NAMALWA (cell line): ENCODE measurements around the gene TAF4B.
A peak's percentile ranks its signal among the peaks of the same experiment; 100 is the strongest.
"Not testable (repeated sequence)": the region's sequence is repeated elsewhere in the genome, so short reads cannot be mapped to it uniquely, and the experiment has no call there.

Source experiments
- DNase-seq: peaks from one replicate; pipeline ENCODE4 v3.0.0-alpha.2; 2015; ENCODE audit warnings: low spot score

Gene TAF4B, protein sequence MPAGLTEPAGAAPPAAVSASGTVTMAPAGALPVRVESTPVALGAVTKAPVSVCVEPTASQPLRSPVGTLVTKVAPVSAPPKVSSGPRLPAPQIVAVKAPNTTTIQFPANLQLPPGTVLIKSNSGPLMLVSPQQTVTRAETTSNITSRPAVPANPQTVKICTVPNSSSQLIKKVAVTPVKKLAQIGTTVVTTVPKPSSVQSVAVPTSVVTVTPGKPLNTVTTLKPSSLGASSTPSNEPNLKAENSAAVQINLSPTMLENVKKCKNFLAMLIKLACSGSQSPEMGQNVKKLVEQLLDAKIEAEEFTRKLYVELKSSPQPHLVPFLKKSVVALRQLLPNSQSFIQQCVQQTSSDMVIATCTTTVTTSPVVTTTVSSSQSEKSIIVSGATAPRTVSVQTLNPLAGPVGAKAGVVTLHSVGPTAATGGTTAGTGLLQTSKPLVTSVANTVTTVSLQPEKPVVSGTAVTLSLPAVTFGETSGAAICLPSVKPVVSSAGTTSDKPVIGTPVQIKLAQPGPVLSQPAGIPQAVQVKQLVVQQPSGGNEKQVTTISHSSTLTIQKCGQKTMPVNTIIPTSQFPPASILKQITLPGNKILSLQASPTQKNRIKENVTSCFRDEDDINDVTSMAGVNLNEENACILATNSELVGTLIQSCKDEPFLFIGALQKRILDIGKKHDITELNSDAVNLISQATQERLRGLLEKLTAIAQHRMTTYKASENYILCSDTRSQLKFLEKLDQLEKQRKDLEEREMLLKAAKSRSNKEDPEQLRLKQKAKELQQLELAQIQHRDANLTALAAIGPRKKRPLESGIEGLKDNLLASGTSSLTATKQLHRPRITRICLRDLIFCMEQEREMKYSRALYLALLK

DNA sequence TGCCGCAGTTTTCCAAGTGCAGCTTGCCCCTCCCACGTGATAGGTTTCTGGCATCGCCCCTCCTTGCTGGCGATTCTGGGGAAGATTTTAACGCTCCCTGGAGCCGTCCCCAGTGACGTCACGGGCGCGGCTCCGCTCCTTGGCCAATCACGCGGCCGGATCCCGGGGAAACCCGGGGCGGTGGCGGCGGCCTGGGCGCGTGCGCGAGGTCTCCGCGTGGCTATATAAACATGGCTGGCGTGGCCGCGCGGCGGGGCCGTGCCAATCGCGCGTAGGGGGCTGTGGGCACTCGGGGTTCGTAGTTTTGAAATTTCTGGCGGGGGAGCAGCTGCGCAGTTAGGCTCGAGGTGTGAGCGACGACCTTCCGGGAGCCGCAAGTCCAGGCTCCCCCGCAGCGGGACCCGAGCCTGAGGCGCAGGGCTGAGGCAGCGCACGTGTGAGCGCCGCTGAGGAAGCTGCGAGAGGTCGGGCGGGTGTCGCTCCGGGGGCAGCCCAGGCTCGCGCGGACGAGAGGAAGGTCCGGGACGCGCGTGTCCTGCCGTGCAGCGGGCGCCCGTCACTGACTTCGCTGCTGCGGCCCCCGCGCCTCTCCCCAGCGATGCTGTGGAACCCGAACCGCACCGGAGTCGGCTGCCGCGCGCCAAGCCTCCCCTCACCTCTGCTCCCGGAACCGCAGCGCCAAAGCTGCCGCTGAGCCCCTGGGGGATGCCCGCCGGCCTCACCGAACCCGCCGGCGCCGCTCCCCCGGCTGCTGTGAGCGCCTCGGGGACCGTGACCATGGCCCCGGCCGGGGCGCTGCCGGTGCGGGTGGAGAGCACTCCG lies at the start of gene TAF4B:
TAF4B (plus strand) TSS at position 217 of the 822 bp plus-strand sequence; CDS start at position 706, 489 bp downstream.
- DNase-seq = peak; percentile 95

DNA sequence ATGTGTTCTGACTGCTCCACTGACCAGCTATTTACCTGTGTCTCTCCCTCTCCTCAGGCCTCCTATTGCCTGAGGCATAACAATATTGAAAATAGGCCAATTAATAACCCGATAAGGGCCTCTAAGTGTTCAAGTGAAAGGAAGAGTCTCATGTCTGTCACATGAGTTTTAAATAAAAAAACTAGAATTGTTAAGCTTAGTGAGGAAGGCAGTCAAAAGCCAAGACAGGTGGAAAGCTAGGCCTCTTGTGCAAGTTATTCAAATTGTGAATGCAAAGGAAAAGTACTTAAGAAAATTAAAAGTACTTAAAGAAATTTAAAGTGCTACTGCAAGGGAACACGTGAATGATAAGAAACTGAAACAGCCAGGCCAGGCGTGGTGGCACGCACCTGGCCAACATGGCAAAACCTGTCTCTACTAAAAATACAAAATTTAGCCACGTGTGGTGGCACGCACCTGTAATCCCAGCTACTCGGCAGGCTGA lies 44.9 kb upstream of the TAF4B start:
- peak; percentile 73 for DNase-seq

DNA sequence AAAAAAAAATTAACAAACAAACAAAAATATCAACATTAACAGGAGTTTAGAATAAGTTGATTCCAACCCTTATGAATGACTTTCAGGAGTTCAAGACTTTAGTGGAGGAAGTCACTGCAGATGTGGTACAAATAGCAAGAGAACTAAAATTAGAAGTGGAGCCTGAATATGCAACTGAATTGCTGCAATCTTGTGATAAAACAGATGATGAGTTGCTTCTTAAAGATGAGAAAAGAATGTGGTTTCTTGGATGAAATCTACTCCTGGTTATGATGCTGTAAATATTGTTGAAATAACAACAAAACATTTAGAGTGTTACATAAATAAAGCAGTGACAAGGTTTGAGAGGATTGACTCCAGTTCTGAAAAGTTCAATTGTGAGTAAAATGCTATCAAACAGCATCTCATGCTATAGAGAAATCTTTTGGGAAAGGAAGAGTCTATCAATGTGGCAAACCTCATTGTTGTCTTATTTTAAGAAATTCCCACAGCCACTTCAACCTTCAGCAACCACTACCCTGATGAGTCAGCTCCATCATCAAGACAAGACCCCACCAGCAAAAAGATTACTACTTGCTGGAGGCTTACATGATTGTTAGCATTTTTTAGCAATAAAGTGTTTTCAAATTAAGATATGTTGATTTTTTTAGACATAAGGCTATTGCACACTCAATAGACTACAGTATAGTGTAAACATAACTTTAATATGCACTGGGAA lies 42.7 kb upstream of the TAF4B start:
- peak; percentile 21 for DNase-seq

DNA sequence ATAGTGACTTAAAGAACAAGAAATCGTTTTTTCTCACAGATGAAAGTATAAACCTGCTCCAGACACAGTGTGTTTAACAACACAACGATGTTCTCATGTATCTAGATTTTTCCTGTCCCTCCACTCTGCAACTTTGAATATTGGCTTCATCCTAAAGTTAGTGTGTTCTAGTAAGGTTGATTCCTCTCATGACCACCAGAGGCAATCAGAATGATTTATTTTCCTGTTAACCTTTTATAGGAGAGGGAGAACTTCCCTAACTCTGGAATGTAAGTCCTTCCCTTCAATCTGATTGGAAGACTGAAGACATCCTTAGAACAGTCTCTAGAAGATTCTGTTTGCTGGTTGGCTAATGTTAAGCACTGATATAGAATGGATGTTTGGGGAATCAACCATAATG lies 41.0 kb upstream of the TAF4B start:
- peak; percentile 36 for DNase-seq

DNA sequence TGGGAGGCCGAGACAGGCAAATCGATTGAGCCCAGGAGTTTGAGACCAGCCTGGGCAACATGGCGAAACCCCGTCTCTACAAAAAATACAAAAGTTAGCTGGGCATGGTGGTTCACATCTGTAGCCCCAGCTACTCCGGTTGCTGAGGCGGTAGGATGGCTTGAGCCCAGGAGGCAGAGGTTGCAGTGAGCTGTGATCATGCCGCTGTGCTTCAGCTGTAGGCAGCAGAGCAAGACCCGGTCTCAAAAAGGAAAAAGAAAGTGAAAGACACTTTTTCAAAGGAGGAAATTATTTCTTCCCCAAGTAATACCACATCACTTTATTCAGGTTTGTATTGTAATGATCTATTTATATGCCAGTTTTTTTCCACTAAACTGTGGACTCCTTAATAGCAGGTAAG lies 35.7 kb upstream of the TAF4B start:
- peak; percentile 93 for DNase-seq

DNA sequence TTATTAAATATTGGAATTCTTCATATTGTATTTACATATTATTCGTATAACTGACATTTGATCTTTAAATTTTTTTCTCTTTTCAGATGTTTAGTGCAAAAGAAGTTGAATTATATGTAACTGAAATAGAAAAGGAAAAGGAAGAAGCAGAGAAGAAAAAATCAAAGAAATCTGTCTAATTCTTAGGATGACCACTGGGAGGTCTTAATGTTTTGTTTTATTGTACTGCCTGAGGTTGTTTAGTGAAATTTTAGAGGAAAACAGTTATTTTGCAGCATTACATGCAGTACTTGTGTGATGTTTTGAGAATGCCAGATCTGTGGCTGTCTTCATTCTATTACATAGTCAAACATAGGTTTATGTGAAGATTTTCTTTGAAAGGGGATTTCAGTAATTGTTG lies 34.0 kb upstream of the TAF4B start:
- DNase-seq = peak; percentile 38

DNA sequence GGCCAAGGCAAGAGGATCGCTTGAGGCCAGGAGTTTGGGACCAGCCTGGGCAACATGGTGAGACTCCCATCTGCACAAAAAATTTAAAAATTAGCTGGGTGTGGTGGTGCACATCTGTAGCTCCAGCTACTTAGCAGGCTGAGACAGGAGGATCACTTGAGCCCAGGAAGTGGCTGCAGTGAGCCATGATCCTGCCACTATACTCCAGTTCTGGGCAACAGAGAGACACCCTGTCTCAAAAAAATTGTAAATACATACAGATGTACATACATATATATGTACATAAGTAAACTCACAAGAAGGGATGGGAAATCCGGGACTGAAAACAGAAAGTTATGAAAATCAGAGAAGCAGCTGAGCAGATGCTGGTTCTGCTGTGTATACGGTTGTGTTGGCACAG lies 29.6 kb upstream of the TAF4B start:
- DNase-seq = no peak

DNA sequence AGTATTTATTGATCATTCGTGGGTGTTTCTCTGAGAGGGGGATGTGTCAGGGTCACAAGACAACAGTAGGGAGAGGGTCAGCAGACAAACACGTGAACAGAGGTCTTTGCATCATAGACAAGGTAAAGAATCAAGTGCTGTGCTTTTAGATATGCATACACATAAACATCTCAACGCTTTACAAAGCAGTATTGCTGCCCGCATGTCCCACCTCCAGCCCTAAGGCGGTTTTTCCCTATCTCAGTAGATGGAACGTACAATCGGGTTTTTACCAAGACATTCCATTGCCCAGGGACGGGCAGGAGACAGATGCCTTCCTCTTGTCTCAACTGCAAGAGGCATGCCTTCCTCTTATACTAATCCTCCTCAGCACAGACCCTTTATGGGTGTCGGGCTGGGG lies 24.2 kb upstream of the TAF4B start:
- not testable (repeated sequence) for DNase-seq

DNA sequence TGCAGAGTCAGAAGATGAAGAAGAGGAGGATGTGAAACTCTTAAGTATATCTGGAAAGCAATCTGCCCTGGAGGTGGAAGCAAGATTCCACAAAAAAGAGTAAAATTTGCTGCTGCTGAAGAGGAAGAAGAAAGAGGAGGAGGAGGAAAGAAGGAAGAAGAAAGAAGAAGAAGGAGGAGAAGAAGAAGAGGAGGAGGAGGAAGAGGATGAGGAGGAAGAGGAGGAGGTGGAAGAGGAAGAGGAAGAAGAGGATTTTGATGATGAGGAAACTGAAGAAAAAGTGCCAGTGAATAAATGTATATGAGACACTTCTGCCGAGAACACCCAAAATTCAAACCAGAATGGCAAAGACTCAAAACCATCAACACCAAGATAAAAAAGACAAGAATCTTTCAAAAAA lies 20.9 kb upstream of the TAF4B start:
- no peak for DNase-seq

DNA sequence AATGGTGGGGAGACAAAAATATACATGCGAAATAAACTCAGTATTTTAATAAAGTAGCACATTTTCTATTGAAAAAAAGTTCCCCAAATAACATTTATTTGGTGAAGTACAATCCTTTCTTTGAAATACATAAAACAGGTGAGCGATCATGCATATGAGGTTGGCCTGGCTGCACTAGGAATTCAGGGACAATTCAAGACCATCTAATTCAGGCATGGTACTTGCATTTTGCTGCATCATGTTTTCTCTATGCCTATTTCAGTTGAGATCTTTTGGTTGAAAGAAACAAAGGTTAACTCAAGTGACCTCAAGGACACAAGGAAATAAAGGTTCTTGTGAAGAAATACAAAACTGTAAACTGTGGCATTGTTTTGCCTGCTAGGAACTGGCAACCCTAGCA lies 19.8 kb upstream of the TAF4B start:
- DNase-seq = no peak

DNA sequence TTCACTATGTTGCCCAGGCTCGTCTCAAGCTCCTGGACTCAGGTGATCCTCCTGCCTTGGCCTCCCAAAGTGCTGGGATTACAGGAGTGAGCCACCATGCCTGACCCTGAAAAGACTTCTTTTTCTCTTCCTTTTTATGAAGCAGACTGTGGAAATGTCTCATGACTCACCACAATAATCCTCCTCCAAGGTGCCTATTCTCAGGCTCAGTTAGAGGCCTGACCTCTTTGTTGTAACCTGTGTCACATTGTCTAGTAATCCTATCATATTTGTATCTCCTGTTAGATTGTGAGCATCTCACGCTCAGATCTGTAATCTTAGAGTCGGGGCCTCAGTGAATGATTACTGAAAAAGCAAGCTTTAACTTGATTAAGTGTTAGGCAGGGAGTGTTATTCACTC lies 18.3 kb upstream of the TAF4B start:
- DNase-seq = no peak

DNA sequence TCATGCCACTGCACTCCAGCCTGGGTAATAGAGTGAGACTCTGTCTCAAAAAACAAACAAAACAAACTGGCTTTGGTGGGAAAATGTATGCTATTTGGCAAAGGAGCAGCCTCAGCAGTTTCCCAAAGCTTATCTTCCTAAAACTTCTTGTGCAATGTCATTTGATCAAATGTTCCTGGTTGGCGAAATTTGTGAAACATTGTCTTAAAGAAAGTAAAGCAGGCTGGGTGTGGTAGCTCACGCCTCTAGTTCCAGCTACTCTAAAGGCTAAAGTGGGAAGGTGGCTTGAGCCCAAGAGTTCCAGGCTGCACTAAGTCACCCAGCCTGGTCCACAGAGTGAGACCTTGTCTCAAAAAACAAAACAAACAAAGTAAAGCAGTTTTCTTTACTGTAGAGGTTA lies 17.3 kb upstream of the TAF4B start:
- no peak for DNase-seq

DNA sequence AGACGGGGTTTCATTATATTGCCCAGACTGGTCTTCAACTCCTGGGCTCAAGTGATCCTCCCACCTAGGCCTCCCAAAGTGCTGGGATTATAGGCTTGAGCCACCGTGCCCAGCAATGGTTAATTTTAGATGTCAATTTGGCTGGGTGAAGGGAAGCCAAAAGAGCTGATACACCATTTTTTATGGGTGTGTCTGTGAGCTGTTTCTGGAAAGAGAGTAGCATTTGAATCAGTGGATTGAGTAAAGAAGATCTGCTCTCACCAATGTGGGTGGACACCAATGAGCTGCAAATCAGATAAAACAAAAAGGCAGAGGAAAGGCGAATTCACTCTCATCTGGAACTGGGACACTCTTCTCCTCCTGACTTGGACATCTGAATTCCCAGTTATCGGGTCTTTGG lies 16.1 kb upstream of the TAF4B start:
- DNase-seq = no peak

DNA sequence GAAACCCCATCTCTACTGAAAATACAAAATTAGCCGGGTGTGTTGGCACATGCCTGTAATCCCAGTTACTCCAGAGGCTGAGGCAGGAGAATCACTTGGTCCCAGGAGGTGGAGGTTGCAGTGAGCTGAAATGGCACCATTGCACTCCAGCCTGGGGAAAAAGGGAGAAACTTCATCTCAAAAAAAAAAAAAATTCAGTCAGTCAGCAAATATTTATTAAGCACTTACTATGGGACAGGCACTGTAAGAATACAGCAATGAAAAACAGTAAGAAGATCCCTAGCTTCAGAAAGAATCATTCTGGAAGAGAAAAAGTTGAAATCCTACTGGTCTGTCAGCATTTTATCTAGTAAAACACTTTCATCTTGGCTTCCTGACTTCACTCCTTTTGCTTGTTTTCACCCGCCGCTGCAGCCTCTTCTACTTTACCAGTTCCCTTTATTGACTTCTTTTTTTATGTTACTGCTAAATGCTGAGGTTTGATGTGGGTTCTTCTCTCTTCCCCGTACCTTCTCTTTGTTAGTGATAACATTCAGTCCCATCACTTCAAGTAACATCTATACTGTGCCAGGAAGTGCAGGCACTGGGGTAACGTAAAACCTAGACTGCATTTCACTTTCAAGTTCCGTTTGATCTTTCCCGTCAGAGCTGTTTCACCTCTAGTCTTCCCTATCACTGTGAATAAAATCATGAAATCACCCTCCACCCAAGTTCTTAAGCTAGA lies 10.8 kb upstream of the TAF4B start:
- peak; percentile 57 for DNase-seq

DNA sequence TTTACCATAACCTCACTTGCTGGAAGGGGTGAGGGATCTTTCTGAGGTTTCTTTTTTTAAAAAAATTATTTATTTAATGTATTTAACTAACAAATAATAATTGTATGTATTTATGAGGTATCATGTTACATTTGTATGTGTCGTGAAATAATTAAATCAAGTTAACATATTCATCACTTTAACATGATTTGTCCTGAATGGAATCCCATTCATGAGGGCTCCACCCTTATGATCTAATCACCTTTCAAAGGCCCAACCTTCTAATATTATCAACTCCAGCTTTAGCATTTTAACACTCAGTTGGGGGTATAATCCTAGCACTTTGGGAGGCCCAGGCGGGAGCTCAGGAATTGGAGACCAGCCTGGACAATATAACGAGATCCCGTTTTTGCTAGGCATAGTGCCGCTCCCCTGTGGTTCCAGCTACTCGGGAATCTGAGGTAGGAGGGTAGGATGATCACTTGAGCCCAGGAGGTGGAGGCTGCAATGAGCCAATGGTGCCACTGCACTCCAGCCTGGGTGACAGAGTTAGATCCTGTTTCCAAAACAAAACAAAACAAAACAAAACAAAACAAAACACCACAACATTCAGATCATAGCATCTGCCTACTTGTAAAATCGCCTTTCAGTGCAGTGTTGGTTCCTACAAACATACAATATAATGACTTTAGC lies 1.1 kb upstream of the TAF4B start:
- DNase-seq = peak; percentile 54

DNA sequence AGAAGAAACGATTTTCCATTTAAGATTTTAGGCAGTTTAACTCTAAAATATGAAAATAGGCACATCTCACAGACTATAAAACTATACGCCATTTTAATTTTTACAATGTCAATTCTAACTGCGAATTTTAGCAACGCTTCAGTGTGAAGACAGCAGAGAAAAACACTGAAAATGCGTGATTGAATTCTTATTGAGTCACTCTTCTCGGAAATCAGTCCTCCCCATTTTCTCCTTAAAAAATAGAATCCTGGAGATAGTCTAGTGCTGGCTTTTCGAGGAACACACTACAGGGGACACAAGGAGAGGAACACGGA lies 373 bp upstream of the TAF4B start:
- no peak for DNase-seq

DNA sequence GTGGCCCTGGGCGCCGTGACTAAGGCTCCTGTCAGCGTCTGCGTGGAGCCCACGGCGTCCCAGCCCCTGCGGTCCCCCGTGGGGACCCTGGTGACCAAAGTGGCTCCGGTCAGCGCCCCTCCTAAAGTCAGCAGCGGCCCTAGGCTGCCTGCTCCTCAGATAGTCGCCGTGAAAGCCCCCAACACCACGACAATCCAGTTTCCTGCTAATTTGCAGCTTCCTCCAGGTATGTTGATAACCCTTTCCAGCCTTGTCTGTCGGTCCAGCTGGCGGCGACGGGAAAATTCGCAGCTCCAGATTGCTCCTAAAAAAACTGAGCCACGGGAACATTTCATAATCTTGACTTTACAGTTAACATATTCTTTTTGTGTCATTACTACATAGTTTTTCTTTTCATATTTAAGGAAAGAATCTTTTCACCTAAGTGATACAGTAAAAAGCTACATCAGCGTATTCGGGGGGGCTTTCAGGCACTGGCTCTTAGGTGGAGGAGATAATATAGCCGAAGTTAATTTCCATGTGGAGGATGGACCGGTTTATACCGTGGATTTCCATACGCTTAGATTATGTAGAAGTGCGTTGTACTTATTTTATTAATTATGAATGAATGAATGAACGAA lies 916 bp downstream of the TAF4B start:
- peak; percentile 38 for DNase-seq

DNA sequence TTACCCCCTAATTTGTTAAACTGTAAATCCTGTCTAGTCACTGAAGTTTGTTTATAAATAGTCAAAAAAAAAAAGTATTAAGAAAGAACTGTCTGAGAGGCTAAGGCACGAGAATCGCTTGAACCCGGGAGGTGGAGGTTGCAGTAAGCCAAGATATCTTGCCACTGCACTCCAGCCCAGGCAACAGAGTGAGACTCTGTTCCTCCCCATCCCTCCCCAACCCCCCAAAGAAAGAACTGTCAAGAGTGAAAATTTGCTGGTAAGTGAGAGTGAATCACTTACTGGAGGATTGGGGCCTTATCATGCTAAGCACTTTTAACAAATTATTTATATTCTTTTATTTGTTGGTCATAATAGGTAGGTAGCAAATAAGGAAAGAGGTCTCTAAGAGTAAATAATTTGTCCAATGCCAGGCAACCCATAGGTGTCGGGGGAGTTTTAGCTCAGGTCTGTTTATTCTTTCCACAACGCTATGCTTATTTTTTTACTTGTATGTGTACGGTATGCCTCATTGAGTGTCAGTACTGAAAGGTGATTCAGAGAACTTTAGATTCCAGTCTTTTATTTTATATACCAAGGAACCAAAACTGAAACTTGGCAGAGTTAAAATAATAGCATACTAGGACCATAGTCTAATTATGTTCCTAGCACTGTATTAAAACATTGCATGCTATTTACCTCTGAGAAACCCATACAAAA lies 2.5 kb downstream of the TAF4B start:
- DNase-seq = peak; percentile 24

DNA sequence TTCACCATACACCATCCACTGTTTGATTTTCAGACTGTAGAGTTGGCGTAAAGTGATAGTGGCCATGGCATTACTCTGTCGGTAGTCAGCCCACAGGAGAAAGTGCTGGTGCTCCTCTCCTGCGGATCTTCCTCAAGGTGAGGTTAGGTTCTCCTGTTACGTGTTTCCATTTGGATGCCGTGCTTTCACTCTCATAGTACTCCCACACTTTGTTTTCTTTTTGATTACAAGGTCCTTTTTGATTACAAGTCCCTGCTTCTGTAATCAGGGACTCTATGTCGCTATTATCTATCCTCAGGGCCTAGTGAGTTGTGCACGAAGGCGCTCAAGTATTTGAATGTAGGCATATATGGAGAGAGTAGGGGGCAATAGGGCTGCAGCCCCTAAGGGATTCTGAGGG lies 4.3 kb downstream of the TAF4B start:
- DNase-seq = no peak
